ENCODE results near the gene TAOK2.

GRCh38 chr16:29971304-29971703 is 2.4 kb upstream of the TAOK2 start:
- TF ChIP-seq CTCF (IDR thresholded peaks at IDR 0.05) = no peak
- TF ChIP-seq POLR2A (IDR thresholded peaks at IDR 0.05) = no peak
- TF ChIP-seq EP300 (IDR thresholded peaks at IDR 0.05) = no peak

Measured in gastroesophageal sphincter (tissue), 3 donors.